Nephron progenitor cell (in vitro differentiated cells): Measurements from ENCODE around the gene PDZD8.

ENCODE experiments used
- DNase-seq: peaks from one replicate; pipeline ENCODE4 v3.0.0; 2021
- H3K27ac Mint-ChIP-seq: 2 replicates; pipeline ENCODE4 v1.8.0; 2021; ENCODE audit warnings: mild to moderate bottlenecking, moderate library complexity, mixed read lengths
- H3K27me3 Mint-ChIP-seq: 2 replicates; pipeline ENCODE4 v1.8.0; 2021; ENCODE audit warnings: mild to moderate bottlenecking, low read depth, mixed read lengths; ENCODE audit not compliant: poor library complexity
- H3K36me3 Mint-ChIP-seq: 2 replicates; pipeline ENCODE4 v1.8.0; 2021; ENCODE audit warnings: low read depth, mixed read lengths
- H3K4me1 Mint-ChIP-seq: 2 replicates; pipeline ENCODE4 v1.8.0; 2021; ENCODE audit warnings: mixed read lengths
- H3K4me3 Mint-ChIP-seq: 2 replicates; pipeline ENCODE4 v1.8.0; 2021; ENCODE audit warnings: mild to moderate bottlenecking, moderate library complexity, mixed read lengths
- H3K9me3 Mint-ChIP-seq: 2 replicates; pipeline ENCODE4 v1.8.0; 2021; ENCODE audit warnings: mild to moderate bottlenecking, moderate library complexity, mixed read lengths
- CTCF ChIP-seq: fragments of 200-600 bp; sonication (generic); IDR thresholded peaks from 2 replicates; pipeline ENCODE4 v1.5.0; 2021; ENCODE audit warnings: antibody characterized with exemption

The PDZD8 gene

GRCh38 chr10:117386805-117387204, 11.6 kb upstream of the PDZD8 start:
- H3K36me3 Mint-ChIP-seq, result no peaks in the 10 kb centered on the region
- no peak overlapping the region for H3K27ac Mint-ChIP-seq
- H3K4me3 Mint-ChIP-seq, result no peak overlapping the region
- no peak for DNase-seq
- no peak for TF ChIP-seq CTCF
- no peaks in the 10 kb centered on the region for H3K9me3 Mint-ChIP-seq
- H3K27me3 Mint-ChIP-seq, result peaks cover 38% of the 10 kb centered on the region
- no peaks in the 10 kb centered on the region for H3K4me1 Mint-ChIP-seq

GRCh38 chr10:117382861-117383260, 7.6 kb upstream of the PDZD8 start:
- no peak overlapping the region for H3K4me3 Mint-ChIP-seq
- H3K9me3 Mint-ChIP-seq, result no peaks in the 10 kb centered on the region
- no peak for DNase-seq
- H3K4me1 Mint-ChIP-seq, result no peaks in the 10 kb centered on the region
- TF ChIP-seq CTCF, result no peak
- no peaks in the 10 kb centered on the region for H3K36me3 Mint-ChIP-seq
- H3K27me3 Mint-ChIP-seq, result peaks cover 57% of the 10 kb centered on the region
- no peak overlapping the region for H3K27ac Mint-ChIP-seq

- peaks cover 11% of the 10 kb centered on the region for H3K36me3 Mint-ChIP-seq
- no peak overlapping the region for H3K27ac Mint-ChIP-seq
- peak overlapping the region; percentile 92 for H3K4me3 Mint-ChIP-seq
- peak; percentile 45 for DNase-seq
- peaks cover 34% of the 10 kb centered on the region for H3K4me1 Mint-ChIP-seq
- peaks cover 31% of the 10 kb centered on the region for H3K27me3 Mint-ChIP-seq
- H3K9me3 Mint-ChIP-seq, result no peaks in the 10 kb centered on the region
- no peak for TF ChIP-seq CTCF
Measured at GRCh38 chr10:117374506-117375359, 507 bp downstream of the PDZD8 start.

GRCh38 chr10:117373823-117374505, 1.3 kb downstream of the PDZD8 start:
- H3K36me3 Mint-ChIP-seq, result peaks cover 17% of the 10 kb centered on the region
- peaks cover 34% of the 10 kb centered on the region for H3K4me1 Mint-ChIP-seq
- no peak for TF ChIP-seq CTCF
- peaks cover 23% of the 10 kb centered on the region for H3K27me3 Mint-ChIP-seq
- peak overlapping the region; percentile 92 for H3K4me3 Mint-ChIP-seq
- peak; percentile 36 for DNase-seq
- H3K27ac Mint-ChIP-seq, result no peak overlapping the region
- no peaks in the 10 kb centered on the region for H3K9me3 Mint-ChIP-seq

- H3K9me3 Mint-ChIP-seq, result no peaks in the 10 kb centered on the region
- no peak for TF ChIP-seq CTCF
- no peak overlapping the region for H3K4me3 Mint-ChIP-seq
- H3K4me1 Mint-ChIP-seq, result peaks cover 29% of the 10 kb centered on the region
- H3K36me3 Mint-ChIP-seq, result peaks cover 22% of the 10 kb centered on the region
- H3K27me3 Mint-ChIP-seq, result no peaks in the 10 kb centered on the region
- H3K27ac Mint-ChIP-seq, result no peak overlapping the region
- no peak for DNase-seq
Measured at GRCh38 chr10:117370205-117370604, 5.0 kb downstream of the PDZD8 start.
